H1 (cell line): ENCODE data around the gene KREMEN1. TPM values are rescaled to one million over a fixed set of nuclear protein-coding genes. Genes with fewer than 3 reads are reported as not detected.

Experiments used
- CTCF ChIA-PET: fragments of 300-600 bp; sonication (Branson Sonifier 250); formaldehyde crosslinking; loops from one replicate; lab custom pipeline; 2021; ENCODE audit not compliant: partially characterized antibody; lab: Charles Lee
- POLR2A ChIA-PET: fragments of 300-600 bp; sonication (Branson Sonifier 250); formaldehyde crosslinking; loops from one replicate; lab custom pipeline; 2021; ENCODE audit warnings: inconsistent platforms; ENCODE audit not compliant: partially characterized antibody; lab: Charles Lee
- DNase-seq, 2 experiments: peaks; one replicate each; pipeline versions ENCODE4 v3.0.0 to v3.0.0-alpha.2; 2010 to 2022; ENCODE audit warnings: low spot score in 2 of 2, low read depth in 1 of 2, mixed read lengths in 1 of 2
- FAIRE-seq: peaks from 2 replicates; lab custom pipeline; 2011; peaks lifted over from hg19 to GRCh38; lab: Jason Lieb, UNC
- H2AFZ ChIP-seq: 2 replicates; pipeline ENCODE4 v1.8.1; 2012; ENCODE audit warnings: low read length, inconsistent platforms
- H2AK5ac ChIP-seq: 2 replicates; pipeline ENCODE4 v1.6.1; 2013; ENCODE audit warnings: low read depth, low read length
- H2BK120ac ChIP-seq: replicated peaks from 2 replicates; pipeline ENCODE3; 2013; ENCODE audit warnings: low read depth, low read length, inconsistent platforms
- H2BK12ac ChIP-seq: 2 replicates; pipeline ENCODE4 v1.6.1; 2013; ENCODE audit warnings: low read depth, low read length
- H2BK15ac ChIP-seq: 2 replicates; pipeline ENCODE4 v1.6.1; 2013; ENCODE audit warnings: low read length
- H2BK20ac ChIP-seq: 2 replicates; pipeline ENCODE4 v1.6.1; 2013; ENCODE audit warnings: low read length
- H2BK5ac ChIP-seq: 2 replicates; pipeline ENCODE4 v1.6.1; 2013; ENCODE audit warnings: low read depth, low read length
- H3K14ac ChIP-seq: 2 replicates; pipeline ENCODE4 v1.6.1; 2013; ENCODE audit warnings: inconsistent platforms; ENCODE audit not compliant: insufficient read length
- H3K18ac ChIP-seq: 2 replicates; pipeline ENCODE4 v1.6.1; 2013; ENCODE audit warnings: low read length; ENCODE audit errors: extremely low read depth
- H3K23ac ChIP-seq: 2 replicates; pipeline ENCODE4 v1.6.1; 2013; ENCODE audit warnings: inconsistent platforms; ENCODE audit not compliant: insufficient read length
- H3K23me2 ChIP-seq: 2 replicates; pipeline ENCODE4 v1.6.1; 2013; ENCODE audit warnings: low read depth, low read length
- H3K27ac ChIP-seq: 2 replicates; pipeline ENCODE4 v1.6.1; 2011; ENCODE audit warnings: low read depth, low read length, inconsistent platforms
- H3K27me3 ChIP-seq, 4 experiments: replicated peaks in 1 of 4; 1 replicate in 1 of 4; 2 replicates in 3 of 4; pipeline versions ENCODE4 v1.6.1 to v1.8.1; 2011 to 2013; ENCODE audit warnings: low read length in 3 of 4, mild to moderate bottlenecking in 3 of 4, inconsistent platforms in 2 of 4, mixed read lengths in 2 of 4, moderate library complexity in 1 of 4; ENCODE audit not compliant: control insufficient read depth in 3 of 4, insufficient read depth in 3 of 4; ENCODE audit errors: extremely low read depth in 1 of 4
- H3K36me3 ChIP-seq, 4 experiments: 2 replicates each; pipeline versions ENCODE4 v1.6.1 to v1.8.1; 2011 to 2013; ENCODE audit warnings: mild to moderate bottlenecking in 4 of 4, low read length in 3 of 4, moderate library complexity in 2 of 4, control low read depth in 1 of 4, inconsistent platforms in 1 of 4; ENCODE audit not compliant: insufficient read depth in 4 of 4, control insufficient read depth in 2 of 4
- H3K4ac ChIP-seq: replicated peaks from 2 replicates; pipeline ENCODE3; 2013; ENCODE audit warnings: low read length, low read depth, mixed read lengths, inconsistent platforms; ENCODE audit not compliant: insufficient read length
- H3K4me1 ChIP-seq, 4 experiments: replicated peaks in 1 of 4; 1 replicate in 1 of 4; 2 replicates in 3 of 4; pipeline versions ENCODE4 v1.6.1 to v1.8.1; 2011 to 2013; ENCODE audit warnings: low read length in 3 of 4, inconsistent platforms in 2 of 4, mixed read lengths in 1 of 4; ENCODE audit not compliant: insufficient read depth in 4 of 4, control insufficient read depth in 3 of 4
- H3K4me2 ChIP-seq, 2 experiments: 2 replicates each; pipeline versions ENCODE4 v1.6.1 to v1.8.1; 2011 to 2013; ENCODE audit warnings: low read depth in 2 of 2, low read length in 2 of 2, control low read depth in 1 of 2, inconsistent platforms in 1 of 2, mild to moderate bottlenecking in 1 of 2; ENCODE audit not compliant: insufficient read depth in 1 of 2
- H3K4me3 ChIP-seq, 4 experiments: fragments of 200-600, 300-600 bp in 1 of 4; sonication (generic), shearing (Covaris generic), sonication (Bioruptor Twin) in 1 of 4; 2 replicates each; pipeline versions ENCODE4 v1.5.1 to v1.8.1; 2011 to 2016; ENCODE audit warnings: low read length in 4 of 4, low read depth in 3 of 4, control low read depth in 2 of 4, inconsistent platforms in 2 of 4, mild to moderate bottlenecking in 2 of 4, mixed read lengths in 1 of 4, moderate library complexity in 1 of 4; ENCODE audit not compliant: insufficient read depth in 2 of 4; ENCODE audit errors: extremely low read depth in 1 of 4
- H3K56ac ChIP-seq: replicated peaks from 2 replicates; pipeline ENCODE3; 2013; ENCODE audit warnings: low read depth, mild to moderate bottlenecking, mixed read lengths, low read length, inconsistent platforms; ENCODE audit not compliant: insufficient read length
- H3K79me1 ChIP-seq: 2 replicates; pipeline ENCODE4 v1.6.1; 2013; ENCODE audit warnings: low read depth, low read length, control low read depth
- H3K79me2 ChIP-seq, 2 experiments: 2 replicates each; pipeline versions ENCODE4 v1.6.1 to v1.8.1; 2012 to 2013; ENCODE audit warnings: low read length in 2 of 2, mild to moderate bottlenecking in 2 of 2, inconsistent platforms in 1 of 2; ENCODE audit not compliant: insufficient read depth in 2 of 2, control insufficient read depth in 1 of 2
- H3K9ac ChIP-seq, 4 experiments: replicated peaks in 1 of 4; 1 replicate in 1 of 4; 2 replicates in 3 of 4; pipeline versions ENCODE4 v1.6.1 to v1.8.1; 2011 to 2013; ENCODE audit warnings: low read depth in 3 of 4, low read length in 3 of 4, control low read depth in 2 of 4, mild to moderate bottlenecking in 2 of 4, moderate library complexity in 2 of 4, inconsistent platforms in 1 of 4; ENCODE audit errors: extremely low read depth in 1 of 4
- H3K9me3 ChIP-seq, 2 experiments: 2 replicates each; pipeline versions ENCODE4 v1.6.1 to v1.8.1; 2012 to 2013; ENCODE audit warnings: mild to moderate bottlenecking in 2 of 2, moderate library complexity in 2 of 2, control low read depth in 1 of 2, inconsistent platforms in 1 of 2, low read depth in 1 of 2, low read length in 1 of 2, mixed read lengths in 1 of 2; ENCODE audit not compliant: insufficient read depth in 2 of 2
- H4K20me1 ChIP-seq, 2 experiments: replicated peaks in 1 of 2; 2 replicates each; pipeline versions ENCODE3 to v1.8.1; 2011 to 2013; ENCODE audit warnings: inconsistent platforms in 2 of 2, low read length in 2 of 2, mild to moderate bottlenecking in 1 of 2; ENCODE audit not compliant: insufficient read depth in 2 of 2, control insufficient read depth in 1 of 2
- H4K5ac ChIP-seq: 2 replicates; pipeline ENCODE4 v1.6.1; 2013; ENCODE audit warnings: low read length, low read depth, mixed read lengths, inconsistent platforms; ENCODE audit not compliant: insufficient read length
- H4K8ac ChIP-seq: 2 replicates; pipeline ENCODE4 v1.8.0; 2013; ENCODE audit warnings: mild to moderate bottlenecking, moderate library complexity, low read length, inconsistent platforms; ENCODE audit not compliant: insufficient read depth; ENCODE audit errors: extremely low read depth
- H4K91ac ChIP-seq: replicated peaks from 2 replicates; pipeline ENCODE3; 2013; ENCODE audit warnings: low read length, mixed read lengths, inconsistent platforms; ENCODE audit not compliant: insufficient read length
- GTF2F1 ChIP-seq: IDR thresholded peaks from 2 replicates; pipeline ENCODE4 v1.6.1; 2012; ENCODE audit warnings: low read depth, low read length, improper control_type of control experiment, borderline replicate concordance
- HDAC2 ChIP-seq, 2 experiments: fragments of 300-600 bp in 1 of 2; sonication (generic) in 1 of 2; IDR thresholded peaks; 2 replicates each; pipeline ENCODE4 v1.6.1; 2011 to 2012; ENCODE audit warnings: low read depth in 2 of 2, low read length in 2 of 2, mild to moderate bottlenecking in 2 of 2, moderate library complexity in 2 of 2, borderline replicate concordance in 1 of 2, inconsistent platforms in 1 of 2
- HDAC6 ChIP-seq: IDR thresholded peaks from one replicate; pipeline ENCODE4 v1.7.1; 2012; ENCODE audit warnings: low read depth, mild to moderate bottlenecking, inconsistent platforms, low read length, moderate library complexity
- NANOG ChIP-seq: IDR thresholded peaks from 2 replicates; pipeline ENCODE4 v1.6.1; 2011; ENCODE audit warnings: low read length, low read depth, mild to moderate bottlenecking, inconsistent platforms; ENCODE audit not compliant: insufficient read depth, poor library complexity, severe bottlenecking
- POU5F1 ChIP-seq: IDR thresholded peaks from 2 replicates; pipeline ENCODE4 v1.6.1; 2011; ENCODE audit warnings: low read depth, mild to moderate bottlenecking, low read length, moderate library complexity
- RFX5 ChIP-seq: IDR thresholded peaks from 2 replicates; pipeline ENCODE4 v1.6.1; 2011; ENCODE audit warnings: low read depth, low read length, improper control_type of control experiment, borderline replicate concordance
- SIRT6 ChIP-seq: IDR thresholded peaks from one replicate; pipeline ENCODE4 v1.7.1; 2012; ENCODE audit warnings: low read length, inconsistent platforms
- SRF ChIP-seq: IDR thresholded peaks from 2 replicates; pipeline ENCODE4 v1.6.1; 2011; ENCODE audit warnings: mild to moderate bottlenecking, low read depth, low read length, moderate library complexity
- WGBS, 2 experiments: shearing (Covaris generic) in 1 of 2; methylation state at CpG; one replicate each; pipeline versions ENCODE4 v1.1.6 to v1.1.7; 2013 to 2015; ENCODE audit warnings: low lambda C conversion rate in 2 of 2, mixed read lengths in 2 of 2, inconsistent platforms in 1 of 2, low coverage in 1 of 2, missing lambda C conversion rate in 1 of 2; ENCODE audit not compliant: insufficient replicate concordance in 2 of 2, insufficient coverage in 1 of 2, insufficient read length in 1 of 2; ENCODE audit errors: extremely low coverage in 1 of 2, missing lambda C conversion rate in 1 of 2; 5-methylcytosine and 5-hydroxymethylcytosine counted together
- polyA plus RNA-seq, 7 experiments: library from polyadenylated mRNA; depleted of rRNA in 3 of 7; stranded (reverse) in 5 of 7; unstranded in 2 of 7; fragments of >200 nt in 5 of 7; fragments of 200-250 nt in 2 of 7; gene quantifications; 1 replicate in 5 of 7; 2 replicates in 1 of 7; 4 replicates in 1 of 7; pipeline versions ENCODE4 v1.2.1 to v1.2.3, GENCODE V29; 2011 to 2013; ENCODE audit warnings: missing spikeins in 2 of 7, mixed read lengths in 2 of 7
- total RNA-seq: library from RNA; stranded (reverse); fragmentation: NEBNext Ultra II Directional; extraction: Animal tissue kit (Norgen Biotek cat#: 25700); gene quantifications from 2 replicates; pipeline ENCODE4 v1.2.1, GENCODE V29; 2021
- TF ChIP-seq, protein P1 (sequence below): IDR thresholded peaks from 2 replicates; pipeline ENCODE4 v1.6.1; 2012; ENCODE audit warnings: low read length, inconsistent platforms
- TF ChIP-seq, protein P2 (sequence below): IDR thresholded peaks from 2 replicates; pipeline ENCODE4 v1.6.1; 2012; ENCODE audit warnings: inconsistent platforms

KREMEN1 gene
- total and polyA plus RNA-seq, 2 of the 8 experiments (the other 6 are each of a cell fraction or from before 2014, with no cell fraction given): 2.1 to 3.2 TPM

DNA sequence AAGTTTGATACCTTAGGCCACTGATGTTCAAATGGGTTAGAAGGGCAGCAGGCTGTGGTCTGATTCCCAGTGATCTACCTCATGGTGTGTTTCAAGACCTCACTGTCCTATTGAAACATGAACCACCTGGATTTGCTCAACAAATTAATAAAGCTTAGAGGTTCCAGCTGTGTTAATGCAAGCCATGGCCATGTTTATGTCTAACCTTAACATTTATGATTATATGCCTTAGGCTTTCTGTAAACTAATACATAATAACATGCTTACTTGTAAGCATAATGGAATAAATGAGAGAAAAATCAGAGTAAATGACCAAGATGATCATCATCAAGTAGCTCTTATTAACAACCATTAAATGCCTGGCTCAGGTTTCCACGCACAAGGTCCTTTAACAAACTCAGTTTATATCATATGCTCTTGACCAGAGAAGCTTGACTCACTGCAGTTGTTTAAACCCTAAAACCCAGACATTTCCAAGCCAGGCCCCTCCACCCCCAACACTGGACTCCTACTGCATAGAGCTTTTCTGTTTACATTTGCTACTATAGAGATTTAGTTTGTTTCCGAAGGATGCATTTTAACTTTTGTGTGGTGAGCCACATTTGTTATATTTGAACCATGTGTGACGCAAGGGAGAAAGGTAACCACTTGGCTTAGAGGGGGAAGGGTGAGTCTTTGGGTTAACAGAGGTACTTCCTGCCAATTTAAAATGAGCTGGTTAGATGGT lies 43.7 kb downstream of the KREMEN1 start:
- H3K79me1 ChIP-seq: no peaks in the 10 kb centered on the region
- no peaks in the 10 kb centered on the region for H3K36me3 ChIP-seq
- no peak overlapping the region for H3K27ac ChIP-seq
- no peaks in the 10 kb centered on the region for H3K79me2 ChIP-seq
- POLR2A ChIA-PET: no interaction called here
- H3K4me1 ChIP-seq: peaks cover 0 to 2% (median 0%) of the 10 kb centered on the region in 4 experiments; a peak in 1 of 7 replicates
- H3K23ac ChIP-seq: no peak overlapping the region
- H3K27me3 ChIP-seq: no peaks in the 10 kb centered on the region
- no peak overlapping the region for H2BK20ac ChIP-seq
- no peak overlapping the region for H3K9ac ChIP-seq
- DNase-seq: no peak
- 92% methylated on average over 3 of the region's 3 CpGs; no CpG with 5 or more reads in 1 of the 2 experiments for WGBS, 2 experiments
- H3K14ac ChIP-seq: no peak overlapping the region
- no peak overlapping the region for H3K4me2 ChIP-seq
- no peak overlapping the region for H2AK5ac ChIP-seq
- no peak overlapping the region for H2BK12ac ChIP-seq
- H4K8ac ChIP-seq: no peak overlapping the region
- CTCF ChIA-PET: interaction anchor here (0.6 to 1.0 kb wide), 3 partner anchors 9 to 792 kb away, joined by 3 read pairs; no protein-coding TSS in a partner anchor
- no peak overlapping the region for H2BK5ac ChIP-seq
- H3K4me3 ChIP-seq: no peak overlapping the region
- no peak overlapping the region for H4K91ac ChIP-seq
- no peak overlapping the region for H3K18ac ChIP-seq
- peaks cover 4 to 6% of the 10 kb centered on the region in 2 experiments; a peak in 3 of 4 replicates for H3K9me3 ChIP-seq
- H3K4ac ChIP-seq: no peak overlapping the region
- no peak overlapping the region for H4K5ac ChIP-seq
- no peak overlapping the region for H3K56ac ChIP-seq
- no peak for FAIRE-seq
- H2AFZ ChIP-seq: no peak overlapping the region
- peaks cover 3% of the 10 kb centered on the region; the same call in 1 of the 2 replicates for H3K23me2 ChIP-seq
- no peak overlapping the region for H2BK15ac ChIP-seq
- no peaks in the 10 kb centered on the region for H4K20me1 ChIP-seq
- no peak overlapping the region for H2BK120ac ChIP-seq
- TF ChIP-seq NANOG: no peak
- TF ChIP-seq, protein P1, sequence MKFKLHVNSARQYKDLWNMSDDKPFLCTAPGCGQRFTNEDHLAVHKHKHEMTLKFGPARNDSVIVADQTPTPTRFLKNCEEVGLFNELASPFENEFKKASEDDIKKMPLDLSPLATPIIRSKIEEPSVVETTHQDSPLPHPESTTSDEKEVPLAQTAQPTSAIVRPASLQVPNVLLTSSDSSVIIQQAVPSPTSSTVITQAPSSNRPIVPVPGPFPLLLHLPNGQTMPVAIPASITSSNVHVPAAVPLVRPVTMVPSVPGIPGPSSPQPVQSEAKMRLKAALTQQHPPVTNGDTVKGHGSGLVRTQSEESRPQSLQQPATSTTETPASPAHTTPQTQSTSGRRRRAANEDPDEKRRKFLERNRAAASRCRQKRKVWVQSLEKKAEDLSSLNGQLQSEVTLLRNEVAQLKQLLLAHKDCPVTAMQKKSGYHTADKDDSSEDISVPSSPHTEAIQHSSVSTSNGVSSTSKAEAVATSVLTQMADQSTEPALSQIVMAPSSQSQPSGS: no peak
- no peak for TF ChIP-seq HDAC2 (IDR thresholded peaks at IDR 0.05; ENCODE audit: borderline replicate concordance in 1 of 2, low read depth in 2 of 2, low read length in 2 of 2)
- TF ChIP-seq HDAC6: no peak
- TF ChIP-seq SRF: no peak
- TF ChIP-seq RFX5: no peak
- no peak for TF ChIP-seq GTF2F1
- no peak for TF ChIP-seq POU5F1
- TF ChIP-seq, protein P2, sequence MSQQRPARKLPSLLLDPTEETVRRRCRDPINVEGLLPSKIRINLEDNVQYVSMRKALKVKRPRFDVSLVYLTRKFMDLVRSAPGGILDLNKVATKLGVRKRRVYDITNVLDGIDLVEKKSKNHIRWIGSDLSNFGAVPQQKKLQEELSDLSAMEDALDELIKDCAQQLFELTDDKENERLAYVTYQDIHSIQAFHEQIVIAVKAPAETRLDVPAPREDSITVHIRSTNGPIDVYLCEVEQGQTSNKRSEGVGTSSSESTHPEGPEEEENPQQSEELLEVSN: no peak
- no peak for TF ChIP-seq SIRT6
